Adipocyte (in vitro differentiated cells): ENCODE results near the gene DHRS7B.
A peak's percentile ranks its signal among the peaks of the same experiment; 100 is the strongest.
"Not testable (repeated sequence)": the region's sequence is repeated elsewhere in the genome, so short reads cannot be mapped to it uniquely, and the experiment has no call there.

Experiments
- DNase-seq: peaks from one replicate; pipeline ENCODE4 v3.0.0-alpha.2; 2015; ENCODE audit warnings: low read depth
- H3K27me3 ChIP-seq: replicated peaks from 2 replicates; pipeline ENCODE4 v1.7.0; 2013; ENCODE audit warnings: mild to moderate bottlenecking, low read length, moderate library complexity; ENCODE audit not compliant: control insufficient read depth, insufficient read depth
- H3K36me3 ChIP-seq: 2 replicates; pipeline ENCODE4 v1.7.0; 2013; ENCODE audit warnings: low read length, mild to moderate bottlenecking, moderate library complexity; ENCODE audit not compliant: control insufficient read depth, insufficient read depth, severe bottlenecking
- H3K4me1 ChIP-seq: 2 replicates; pipeline ENCODE4 v1.7.0; 2013; ENCODE audit warnings: mild to moderate bottlenecking, low read length, moderate library complexity; ENCODE audit not compliant: control insufficient read depth, insufficient read depth
- H3K4me3 ChIP-seq: 2 replicates; pipeline ENCODE4 v1.7.0; 2013; ENCODE audit warnings: mild to moderate bottlenecking, low read length, moderate library complexity
- H3K9ac ChIP-seq: 2 replicates; pipeline ENCODE4 v1.7.0; 2013; ENCODE audit warnings: mild to moderate bottlenecking, low read length, moderate library complexity
- H3K9me3 ChIP-seq: 2 replicates; pipeline ENCODE4 v1.7.0; 2013; ENCODE audit warnings: mild to moderate bottlenecking, low read length, moderate library complexity; ENCODE audit not compliant: control insufficient read depth

DHRS7B gene

DNA sequence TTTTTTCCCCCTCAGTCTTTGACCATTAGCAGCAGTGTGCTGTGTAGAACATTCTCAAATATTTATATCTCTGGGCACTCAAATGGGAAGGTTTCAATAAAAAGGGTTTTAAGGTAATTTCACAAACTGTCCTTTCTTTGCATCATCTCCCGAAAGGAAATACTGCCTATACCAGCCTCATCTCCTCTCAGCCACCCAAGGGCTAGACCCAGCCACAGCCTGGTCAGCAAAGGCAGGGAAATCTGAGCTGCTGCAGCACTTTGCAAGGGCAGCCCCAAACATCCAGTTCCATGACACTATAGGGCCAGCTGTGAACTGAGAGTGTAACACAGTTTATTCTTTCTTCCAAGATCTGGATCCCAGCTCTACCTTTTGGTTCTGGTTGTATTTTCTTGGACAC lies 58.3 kb downstream of the DHRS7B start:
- H3K9me3 ChIP-seq: no peaks in the 10 kb centered on the region
- DNase-seq: no peak
- no peaks in the 10 kb centered on the region for H3K27me3 ChIP-seq
- peaks cover 54% of the 10 kb centered on the region for H3K36me3 ChIP-seq
- H3K4me3 ChIP-seq: no peak overlapping the region
- no peak overlapping the region for H3K9ac ChIP-seq
- peaks cover 9% of the 10 kb centered on the region for H3K4me1 ChIP-seq

- Histone ChIP-seq H3K27me3 (no peaks in the 10 kb centered on the region), H3K4me3 (no peak overlapping the region), H3K4me1 (peaks cover 9% of the 10 kb centered on the region), H3K9me3 (no peaks in the 10 kb centered on the region), H3K9ac (no peak overlapping the region), H3K36me3 (peaks cover 45% of the 10 kb centered on the region)
- DNase-seq: no peak
Observed at GRCh38 chr17:21186399-21187187, 59.8 kb downstream of the DHRS7B start.

GRCh38 chr17:21189361-21189760 lies 62.6 kb downstream of the DHRS7B start:
- Histone ChIP-seq H3K9me3 (no peaks in the 10 kb centered on the region), H3K27me3 (no peaks in the 10 kb centered on the region), H3K4me3 (no peak overlapping the region), H3K9ac (no peak overlapping the region), H3K36me3 (peaks cover 44% of the 10 kb centered on the region), H3K4me1 (peaks cover 5% of the 10 kb centered on the region)
- DNase-seq: no peak

- Histone ChIP-seq H3K36me3 (peaks cover 37% of the 10 kb centered on the region), H3K4me1 (peaks cover 12% of the 10 kb centered on the region), H3K9ac (no peak overlapping the region), H3K27me3 (no peaks in the 10 kb centered on the region), H3K9me3 (no peaks in the 10 kb centered on the region), H3K4me3 (no peak overlapping the region)
- no peak for DNase-seq
Observed at GRCh38 chr17:21190078-21190477, 63.3 kb downstream of the DHRS7B start.

DNA sequence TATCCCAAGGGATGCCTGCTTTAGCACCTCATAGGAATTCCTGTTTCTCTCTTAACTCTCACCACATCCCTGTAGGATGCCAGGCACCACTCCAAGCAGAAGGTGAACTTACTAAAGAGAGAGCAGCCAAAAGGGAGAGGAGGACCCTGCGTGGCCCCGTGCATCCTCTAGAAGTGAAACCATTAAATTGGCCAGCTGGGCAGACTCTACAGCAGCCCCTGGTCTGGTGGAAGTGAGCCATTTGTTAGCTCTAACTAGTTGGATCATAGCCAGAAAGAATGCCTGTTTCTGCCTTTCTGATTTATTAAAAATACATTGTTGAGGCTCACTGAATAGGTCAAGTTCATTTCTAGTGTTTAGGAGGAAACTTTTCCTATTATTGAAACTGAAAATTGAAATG lies 64.9 kb downstream of the DHRS7B start:
- Histone ChIP-seq H3K4me3 (no peak overlapping the region), H3K9me3 (no peaks in the 10 kb centered on the region), H3K4me1 (peaks cover 13% of the 10 kb centered on the region), H3K27me3 (no peaks in the 10 kb centered on the region), H3K36me3 (peaks cover 26% of the 10 kb centered on the region), H3K9ac (no peak overlapping the region)
- no peak for DNase-seq

- H3K4me3 ChIP-seq, H3K9ac ChIP-seq, H3K27me3 ChIP-seq, H3K9me3 ChIP-seq, DNase-seq: not testable (repeated sequence)
- Histone ChIP-seq H3K4me1 (peaks cover 13% of the 10 kb centered on the region), H3K36me3 (peaks cover 32% of the 10 kb centered on the region)
Observed at GRCh38 chr17:21192414-21192813, 65.7 kb downstream of the DHRS7B start.

DNA sequence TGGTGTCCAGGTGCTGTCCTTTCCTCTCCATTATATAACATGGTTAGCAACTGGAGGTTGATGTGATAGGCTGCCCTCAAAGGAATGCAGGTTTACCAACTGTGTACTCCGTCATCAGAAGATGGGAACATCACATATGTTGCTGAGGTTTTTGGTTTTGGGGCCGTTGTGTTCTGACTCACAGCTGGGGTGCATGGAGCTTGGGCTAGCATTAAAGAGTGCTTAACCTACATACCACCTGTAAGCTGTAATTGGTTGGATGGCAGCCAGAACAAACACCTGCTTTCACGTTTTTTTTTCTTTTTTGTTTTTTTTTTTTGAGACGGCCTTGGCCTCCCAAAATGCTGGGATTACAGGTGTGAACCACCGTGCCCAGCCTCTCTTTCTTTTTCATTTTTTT lies 66.3 kb downstream of the DHRS7B start:
- H3K4me3 ChIP-seq: no peak overlapping the region
- H3K27me3 ChIP-seq: no peaks in the 10 kb centered on the region
- DNase-seq: no peak
- H3K9ac ChIP-seq: no peak overlapping the region
- peaks cover 13% of the 10 kb centered on the region for H3K4me1 ChIP-seq
- H3K9me3 ChIP-seq: no peaks in the 10 kb centered on the region
- peaks cover 39% of the 10 kb centered on the region for H3K36me3 ChIP-seq

DNA sequence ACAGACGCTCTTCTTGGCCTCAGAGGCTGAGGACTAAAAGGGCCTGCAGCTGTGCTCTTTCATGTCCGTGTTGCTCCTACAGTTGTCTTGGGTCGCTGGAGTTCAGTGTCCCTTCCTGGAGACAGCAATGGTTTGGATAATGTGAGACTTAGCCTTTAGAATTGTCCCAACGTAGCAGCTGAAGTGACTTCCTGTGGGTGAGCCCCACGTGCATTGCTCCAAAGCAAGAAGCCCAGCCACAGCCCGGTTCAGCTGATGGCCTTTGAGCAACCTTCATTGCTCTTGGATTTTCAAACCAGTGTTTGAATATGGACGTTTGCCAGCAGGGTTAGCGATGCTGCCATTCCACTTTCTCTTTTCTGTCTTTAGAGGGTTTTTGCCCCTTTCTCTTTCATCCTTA lies 67.5 kb downstream of the DHRS7B start:
- H3K4me3 ChIP-seq: peak overlapping the region; percentile 49
- no peaks in the 10 kb centered on the region for H3K27me3 ChIP-seq
- H3K9ac ChIP-seq: no peak overlapping the region
- no peak for DNase-seq
- no peaks in the 10 kb centered on the region for H3K9me3 ChIP-seq
- H3K4me1 ChIP-seq: peaks cover 18% of the 10 kb centered on the region
- H3K36me3 ChIP-seq: peaks cover 35% of the 10 kb centered on the region

GRCh38 chr17:21194703-21195102 lies 67.9 kb downstream of the DHRS7B start:
- no peak overlapping the region for H3K9ac ChIP-seq
- peaks cover 23% of the 10 kb centered on the region for H3K4me1 ChIP-seq
- H3K4me3 ChIP-seq: peak overlapping the region; percentile 49
- H3K9me3 ChIP-seq: no peaks in the 10 kb centered on the region
- peaks cover 30% of the 10 kb centered on the region for H3K36me3 ChIP-seq
- H3K27me3 ChIP-seq: no peaks in the 10 kb centered on the region
- peak; percentile 6 for DNase-seq

GRCh38 chr17:21196126-21196525 lies 69.4 kb downstream of the DHRS7B start:
- no peak overlapping the region for H3K4me3 ChIP-seq
- peaks cover 30% of the 10 kb centered on the region for H3K4me1 ChIP-seq
- peaks cover 28% of the 10 kb centered on the region for H3K36me3 ChIP-seq

GRCh38 chr17:21198411-21198810 lies 71.6 kb downstream of the DHRS7B start:
- Histone ChIP-seq H3K9me3 (no peaks in the 10 kb centered on the region), H3K9ac (no peak overlapping the region), H3K36me3 (peaks cover 25% of the 10 kb centered on the region), H3K27me3 (no peaks in the 10 kb centered on the region), H3K4me1 (peaks cover 40% of the 10 kb centered on the region), H3K4me3 (no peak overlapping the region)
- no peak for DNase-seq

More at GRCh38 chr17:21196126-21196525, 69.4 kb downstream of the DHRS7B start:
- H3K9me3 ChIP-seq: no peaks in the 10 kb centered on the region
- DNase-seq: no peak
- H3K27me3 ChIP-seq: no peaks in the 10 kb centered on the region
- H3K9ac ChIP-seq: no peak overlapping the region

- Histone ChIP-seq H3K9ac (peak overlapping the region; percentile 14), H3K9me3 (no peaks in the 10 kb centered on the region), H3K27me3 (no peaks in the 10 kb centered on the region), H3K4me3 (no peak overlapping the region), H3K4me1 (peaks cover 35% of the 10 kb centered on the region), H3K36me3 (peaks cover 25% of the 10 kb centered on the region)
- DNase-seq: peak; percentile 42
Observed at GRCh38 chr17:21199311-21199710, 72.5 kb downstream of the DHRS7B start.
